Spleen (tissue), 7 donors: ENCODE data around the gene LSAMP.

ENCODE experiments used
- CTCF ChIP-seq, 11 experiments: fragments of 200-600 bp in 7 of 11; fragments of 450-650 bp in 4 of 11; sonication (generic) in 4 of 11; IDR thresholded peaks in 8 of 11; conservative IDR thresholded peaks in 3 of 11; 1 replicate in 7 of 11; 2 replicates in 4 of 11; pipeline versions ENCODE4 v1.4.0 to v1.8.0; 2016 to 2021; ENCODE audit warnings: antibody characterized with exemption in 11 of 11, inconsistent platforms in 4 of 11, mild to moderate bottlenecking in 1 of 11
- POLR2A ChIP-seq, 3 donors: fragments of 450-650 bp; IDR thresholded peaks; one replicate each; pipeline ENCODE4 v1.5.1; 2017; ENCODE audit warnings: antibody characterized with exemption in 3 of 3, mild to moderate bottlenecking in 1 of 3
- donor health status: DM: no; HTN: no; CAD: no; lungs with moderate emphysema.
- donor health status: DM: no; HTN: no; CAD: no.
- donor health status: DM: no; HTN: no; CAD: no.

GRCh38 chr3:116127464-116127863 is 317.8 kb downstream of the LSAMP start:
- TF ChIP-seq POLR2A (IDR thresholded peaks at IDR 0.05), result no peak
- no peak for TF ChIP-seq CTCF (IDR thresholded peaks at IDR 0.05 in 8 of 11, conservative IDR thresholded peaks at IDR 0.05 in 3 of 11)
